Activated CD8-positive, alpha-beta memory T cell treated with anti-CD3 and anti-CD28 coated beads, Interleukin-2, amount 50 U/mL, for 1 hour (primary cell): ENCODE measurements around the gene ZMYM3.
"Not testable (repeated sequence)": the region's sequence is repeated elsewhere in the genome, so short reads cannot be mapped to it uniquely, and the experiment has no call there.

Experiments
- DNase-seq: peaks from one replicate; pipeline ENCODE4 v3.0.0-alpha.2; 2020; ENCODE audit errors: extremely low read depth

Gene ZMYM3

GRCh38 chrX:71254092-71254963 is at the start of gene ZMYM3:
ZMYM3 (minus strand) TSS chrX:71254140; CDS start chrX:71253255, 885 bp downstream.
- peak; percentile 30 for DNase-seq

DNA sequence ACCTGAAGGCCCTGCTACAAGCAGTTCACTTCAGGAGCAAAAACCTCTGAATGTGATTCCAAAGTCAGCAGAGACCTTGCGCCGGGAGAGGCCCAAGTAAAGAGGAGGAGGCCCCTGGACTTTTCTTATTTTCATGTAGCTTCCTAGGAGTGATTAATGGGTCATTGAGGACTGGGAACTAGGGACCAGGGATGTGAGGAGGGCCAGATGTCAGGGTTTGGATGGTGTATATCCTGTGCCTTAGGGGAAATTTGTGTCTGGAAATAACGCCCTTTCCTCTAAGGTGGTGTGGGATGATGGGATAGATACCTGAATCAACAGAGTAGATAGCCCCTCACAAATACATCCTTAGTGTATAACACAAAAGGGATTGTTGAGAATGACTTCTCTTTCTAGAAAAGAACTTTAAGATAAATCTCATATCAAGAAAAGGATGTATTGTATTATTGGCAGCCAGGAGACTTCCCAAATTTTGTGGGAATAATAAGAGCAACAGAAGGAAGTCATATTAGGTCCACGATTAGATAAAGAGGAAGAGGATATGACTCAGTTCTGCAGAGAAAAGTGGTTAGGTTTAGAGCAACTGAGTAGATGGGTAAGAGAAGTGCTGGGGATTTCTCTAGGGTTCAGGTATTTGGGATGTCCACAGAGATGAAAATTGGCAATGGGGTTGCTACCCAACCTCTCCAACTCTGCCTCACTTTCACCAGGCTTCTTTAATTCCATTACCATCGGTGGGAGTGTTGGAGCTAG is 48.7 kb upstream of the ZMYM3 start:
- DNase-seq: no peak

- no peak for DNase-seq
These were observed 47.4 kb upstream of the ZMYM3 start, which contains the start of gene ITGB1BP2 for GRCh38 chrX:71301195-71301924. ITGB1BP2 (plus strand) TSS chrX:71301750; CDS start chrX:71301807, 57 bp downstream.

- not testable (repeated sequence) for DNase-seq
These were observed 46.6 kb upstream of the ZMYM3 start for GRCh38 chrX:71300495-71300894.

- not testable (repeated sequence) for DNase-seq
These were observed 46.1 kb upstream of the ZMYM3 start for GRCh38 chrX:71300064-71300463.

GRCh38 chrX:71298119-71298518 is 44.2 kb upstream of the ZMYM3 start:
- DNase-seq: no peak

DNA sequence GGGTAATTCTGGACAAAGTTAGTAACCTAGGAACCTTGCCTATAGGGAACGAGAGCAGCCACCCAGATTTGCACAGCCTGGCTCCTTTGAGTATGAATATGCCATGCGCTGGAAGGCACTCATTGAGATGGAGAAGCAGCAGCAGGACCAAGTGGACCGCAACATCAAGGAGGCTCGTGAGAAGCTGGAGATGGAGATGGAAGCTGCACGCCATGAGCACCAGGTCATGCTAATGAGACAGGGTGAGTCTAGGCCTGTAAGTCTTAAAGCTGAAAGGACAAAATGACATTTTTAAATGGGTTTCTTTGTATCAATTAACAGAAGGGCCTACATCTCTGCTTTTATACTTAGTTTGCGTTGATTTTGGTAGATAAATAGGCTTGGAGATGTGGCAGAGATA is 42.9 kb upstream of the ZMYM3 start:
- DNase-seq: no peak

DNA sequence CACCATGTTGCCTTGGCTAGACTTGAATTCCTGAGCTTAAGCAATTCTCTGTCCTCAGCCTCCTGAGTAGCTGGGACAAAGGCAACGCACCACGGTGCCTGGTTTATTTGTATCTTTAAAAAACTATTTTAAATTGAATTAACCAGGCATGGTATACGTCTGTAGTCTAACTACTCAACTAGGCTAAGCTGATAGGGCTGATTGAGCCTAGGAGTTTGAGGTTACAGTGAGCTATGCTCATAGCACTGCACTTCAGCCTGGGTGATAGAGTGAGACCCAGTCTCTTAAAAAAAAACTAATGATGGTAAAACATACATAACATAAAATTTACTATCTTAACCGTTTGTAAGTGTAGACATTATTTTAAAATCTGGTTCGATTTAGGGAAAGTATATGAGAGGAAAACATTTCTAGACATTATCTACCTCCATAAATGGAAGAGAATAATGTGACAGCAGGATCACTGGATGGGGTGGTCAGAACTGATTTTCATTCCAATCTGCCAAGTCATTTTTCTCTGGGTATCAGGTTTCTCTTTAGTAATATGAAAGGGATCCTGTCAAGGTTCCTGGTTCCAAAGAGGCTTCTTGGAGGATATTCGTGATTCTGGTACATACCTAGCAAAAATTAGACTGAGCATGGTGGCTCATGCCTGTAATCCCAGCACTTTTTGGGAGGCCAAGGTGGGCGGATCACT is 38.9 kb upstream of the ZMYM3 start:
- no peak for DNase-seq

- DNase-seq: no peak
These were observed 37.4 kb upstream of the ZMYM3 start for GRCh38 chrX:71291381-71291780.

- no peak for DNase-seq
These were observed 32.0 kb upstream of the ZMYM3 start for GRCh38 chrX:71285929-71286328.

DNA sequence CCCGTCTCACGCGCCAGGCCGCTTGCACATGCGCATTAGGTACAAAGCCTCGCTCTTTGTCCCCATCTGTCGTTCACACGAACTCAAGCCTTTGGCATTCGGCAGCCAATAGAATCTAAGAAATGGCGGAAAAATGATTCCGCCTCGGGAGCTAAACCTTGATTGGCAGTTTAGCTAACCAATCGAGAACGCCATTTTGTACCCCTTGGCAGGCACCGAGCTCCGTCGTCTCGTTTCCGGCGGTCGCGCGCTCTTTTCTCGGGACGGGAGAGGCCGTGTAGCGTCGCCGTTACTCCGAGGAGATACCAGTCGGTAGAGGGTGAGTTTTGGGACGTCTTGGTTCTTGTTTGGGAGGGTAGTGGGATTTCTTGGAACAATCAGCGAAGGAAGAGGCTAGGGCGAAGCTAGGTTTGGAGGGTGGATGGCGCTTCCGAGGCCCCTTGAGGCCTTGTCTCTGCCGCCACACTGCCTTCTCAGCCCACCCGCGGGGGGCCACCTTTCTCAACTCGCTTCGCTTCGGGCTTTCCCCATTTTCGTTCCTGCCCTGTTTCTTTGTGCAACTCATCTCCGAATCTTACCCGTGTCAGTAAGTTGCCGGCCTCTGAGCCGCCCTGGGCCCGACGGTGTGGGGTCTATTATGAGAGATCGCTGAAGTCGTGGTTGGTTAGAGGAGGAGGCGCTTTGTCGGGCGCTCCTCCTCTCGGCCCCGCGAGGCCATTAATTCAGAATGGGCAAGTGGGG is 29.6 kb upstream of the ZMYM3 start, which contains the start of gene NONO:
TSS of gene NONO (plus strand) at position 233 of the 741 bp plus-strand sequence. CDS start 7,003 bp downstream, outside the sequence.
- DNase-seq: peak; percentile 78

GRCh38 chrX:71282514-71283402 is 28.8 kb upstream of the ZMYM3 start:
- DNase-seq: peak; percentile 19

DNA sequence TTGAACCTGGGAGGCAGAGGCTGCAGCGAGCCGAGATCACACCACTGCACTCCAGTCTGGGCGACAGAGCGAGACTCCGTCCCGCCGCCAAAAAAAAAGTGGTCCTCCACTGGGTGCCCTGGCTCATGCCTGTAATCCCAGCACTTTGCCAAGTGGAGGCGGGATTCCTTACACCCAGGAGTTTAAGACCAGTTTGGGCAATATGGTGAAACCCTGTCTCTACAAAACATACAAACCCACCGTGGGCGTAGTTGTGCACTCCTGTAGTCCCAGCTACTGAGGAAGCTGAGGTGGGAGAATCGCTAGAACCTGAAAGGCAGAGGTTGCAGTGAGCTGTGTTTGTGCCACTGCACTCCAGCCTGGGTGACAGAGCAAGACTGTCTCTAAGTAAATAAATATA is 27.4 kb upstream of the ZMYM3 start:
- DNase-seq: not testable (repeated sequence)

GRCh38 chrX:71272313-71272712 is 18.4 kb upstream of the ZMYM3 start:
- DNase-seq: not testable (repeated sequence)

DNA sequence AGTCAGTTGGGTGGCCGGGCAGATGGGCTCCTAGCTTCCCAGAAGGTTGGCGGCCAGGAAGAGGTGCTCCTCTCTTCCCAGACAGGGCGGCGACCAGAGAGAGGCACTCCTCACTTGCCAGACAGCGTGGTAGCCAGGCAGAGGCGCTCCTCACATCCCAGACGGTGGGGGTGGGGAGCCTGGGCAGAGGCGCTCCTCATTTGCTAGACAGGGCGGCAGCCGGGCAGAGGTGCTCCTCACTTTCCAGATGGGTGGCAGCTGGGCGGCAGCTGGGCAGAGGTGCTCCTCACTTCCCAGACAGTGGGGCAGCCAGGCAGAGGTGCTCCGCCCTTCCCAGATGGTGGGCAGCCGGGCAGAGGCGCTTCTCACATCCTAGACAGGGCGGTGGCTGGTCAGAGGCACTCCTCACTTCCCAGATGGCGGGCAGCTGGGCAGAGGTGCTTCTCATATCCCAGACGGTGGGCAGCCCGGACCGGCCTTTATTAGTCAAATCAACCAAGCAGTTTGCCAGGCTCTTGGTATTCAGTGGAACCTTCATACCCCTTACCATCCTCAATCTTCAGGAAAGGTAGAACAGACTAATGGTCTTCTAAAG is 16.0 kb upstream of the ZMYM3 start:
- no peak for DNase-seq

DNA sequence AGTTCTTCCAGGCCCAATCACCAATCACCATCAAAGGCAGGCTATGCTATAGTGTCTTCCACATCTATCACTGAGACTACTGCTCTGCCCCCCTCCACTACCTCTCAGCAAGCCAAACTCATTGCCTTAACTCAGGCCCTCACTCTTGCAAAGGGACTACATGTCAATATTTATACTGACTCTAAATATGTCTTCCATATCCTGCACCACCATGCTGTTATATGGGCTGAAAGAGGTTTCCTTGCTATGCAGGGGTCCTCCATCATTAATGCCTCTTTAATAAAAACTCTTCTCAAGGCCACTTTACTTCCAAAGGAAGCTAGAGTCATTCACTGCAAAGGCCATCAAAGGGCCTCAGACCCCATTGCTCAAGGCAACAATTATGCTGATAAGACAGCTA is 14.7 kb upstream of the ZMYM3 start:
- not testable (repeated sequence) for DNase-seq

GRCh38 chrX:71256856-71257255 is 2.9 kb upstream of the ZMYM3 start:
- no peak for DNase-seq

DNA sequence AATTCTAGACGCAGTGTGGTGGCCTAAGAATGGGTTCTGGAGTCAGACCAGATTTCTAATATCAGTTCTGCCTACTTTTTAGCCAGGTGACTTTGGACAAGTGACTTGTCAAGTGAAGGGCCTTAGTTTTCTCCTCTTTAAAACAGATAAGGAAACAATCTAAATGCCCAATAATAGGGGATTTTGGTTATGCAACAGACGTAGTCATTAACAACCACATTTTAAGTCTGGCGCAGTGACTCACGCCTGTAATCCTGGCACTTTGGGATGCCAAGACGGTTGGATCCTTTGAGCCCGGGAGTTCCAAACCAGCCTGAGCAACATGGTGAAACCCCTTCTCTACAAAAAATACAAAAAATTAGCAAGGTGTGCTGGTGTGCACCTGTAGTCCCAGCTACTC is 2.1 kb upstream of the ZMYM3 start:
- no peak for DNase-seq
